Activated T-helper 1 cell treated with anti-CD3 and anti-CD28 coated beads, Interleukin-12 subunit alpha, Interleukin-12 subunit beta, Interleukin-2, Interleukin-4 antibody, amounts not matched to agents 30 ng/mL and 10 ng/mL and 1 ng/mL, durations not matched to agents 14 hours and 24 hours and 36 hours (primary cell): Measurements from ENCODE around the gene AKR1C8. TPM values are rescaled to one million over a fixed set of nuclear protein-coding genes. Genes with fewer than 3 reads are reported as not detected.
"Not testable (repeated sequence)": the region's sequence is repeated elsewhere in the genome, so short reads cannot be mapped to it uniquely, and the experiment has no call there.

Source experiments
- DNase-seq: peaks from one replicate; pipeline ENCODE4 v3.0.0; 2021; ENCODE audit warnings: low spot score
- H3K27ac Mint-ChIP-seq: one replicate; pipeline ENCODE4 v1.8.0; 2021; ENCODE audit warnings: mild to moderate bottlenecking, mixed read lengths
- H3K27me3 Mint-ChIP-seq: one replicate; pipeline ENCODE4 v1.8.0; 2022; ENCODE audit warnings: mild to moderate bottlenecking, moderate library complexity, mixed read lengths; ENCODE audit not compliant: insufficient read depth
- H3K36me3 Mint-ChIP-seq: one replicate; pipeline ENCODE4 v1.8.0; 2021; ENCODE audit warnings: low read depth, mixed read lengths
- H3K4me1 Mint-ChIP-seq: one replicate; pipeline ENCODE4 v1.8.0; 2021; ENCODE audit warnings: low read depth, mixed read lengths
- H3K4me3 Mint-ChIP-seq: one replicate; pipeline ENCODE4 v1.8.0; 2021; ENCODE audit warnings: mild to moderate bottlenecking, moderate library complexity, mixed read lengths
- H3K9me3 Mint-ChIP-seq: one replicate; pipeline ENCODE4 v1.8.0; 2021; ENCODE audit warnings: mixed read lengths
- intact Hi-C: fragments of 100-400 bp; cut with micrococcal nuclease; formaldehyde crosslinking; loops from one replicate; pipeline ENCODE4 v1.15.1; 2024
- total RNA-seq: library from RNA; stranded (reverse); gene quantifications from 2 replicates; pipeline ENCODE4 v1.2.3, GENCODE V29; 2022

Gene AKR1C8
- 0.22 and 0.34 TPM in 2 replicates for total RNA-seq

DNA sequence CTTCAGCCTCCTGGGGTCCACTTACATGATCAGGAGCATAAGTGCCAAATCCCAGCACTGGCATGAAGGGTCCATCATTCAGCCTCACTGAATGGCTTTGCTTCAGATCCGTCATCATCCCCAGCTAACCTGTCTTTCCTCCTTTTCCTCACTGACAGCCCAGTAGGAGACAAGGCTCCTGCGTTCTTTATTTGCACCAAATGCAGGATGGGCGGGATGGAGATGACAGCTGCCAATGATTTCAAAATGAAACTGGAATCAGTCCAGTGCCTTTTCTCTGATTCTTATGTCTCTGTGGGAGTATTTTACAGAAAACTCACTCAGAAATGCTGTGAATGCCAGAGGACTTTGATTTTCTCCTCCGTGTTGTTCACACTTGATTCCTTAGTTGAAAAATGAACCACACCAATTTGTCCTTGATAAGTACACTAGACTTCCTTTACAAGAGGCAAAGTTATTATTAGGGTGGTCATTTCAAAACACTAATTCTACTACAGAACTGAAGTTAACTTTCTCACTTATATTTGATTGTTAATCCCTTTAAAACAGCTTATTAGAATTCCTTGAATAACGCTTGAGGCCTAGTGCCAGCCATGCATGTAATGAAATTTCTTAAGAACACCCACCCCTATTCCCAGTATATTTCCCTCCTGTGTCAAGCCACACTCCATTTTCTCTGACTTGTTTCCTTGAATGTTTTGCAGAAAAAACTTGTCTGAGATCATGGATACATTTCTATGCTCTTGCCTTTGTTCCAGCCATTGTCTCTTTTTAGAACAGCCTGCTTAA lies at the start of gene AKR1C8:
TSS of gene AKR1C8 (minus strand) at position 164 of the 789 bp plus-strand sequence. CDS start at position 118, 46 bp downstream.
- H3K27me3 Mint-ChIP-seq, result peaks cover 6% of the 10 kb centered on the region

DNA sequence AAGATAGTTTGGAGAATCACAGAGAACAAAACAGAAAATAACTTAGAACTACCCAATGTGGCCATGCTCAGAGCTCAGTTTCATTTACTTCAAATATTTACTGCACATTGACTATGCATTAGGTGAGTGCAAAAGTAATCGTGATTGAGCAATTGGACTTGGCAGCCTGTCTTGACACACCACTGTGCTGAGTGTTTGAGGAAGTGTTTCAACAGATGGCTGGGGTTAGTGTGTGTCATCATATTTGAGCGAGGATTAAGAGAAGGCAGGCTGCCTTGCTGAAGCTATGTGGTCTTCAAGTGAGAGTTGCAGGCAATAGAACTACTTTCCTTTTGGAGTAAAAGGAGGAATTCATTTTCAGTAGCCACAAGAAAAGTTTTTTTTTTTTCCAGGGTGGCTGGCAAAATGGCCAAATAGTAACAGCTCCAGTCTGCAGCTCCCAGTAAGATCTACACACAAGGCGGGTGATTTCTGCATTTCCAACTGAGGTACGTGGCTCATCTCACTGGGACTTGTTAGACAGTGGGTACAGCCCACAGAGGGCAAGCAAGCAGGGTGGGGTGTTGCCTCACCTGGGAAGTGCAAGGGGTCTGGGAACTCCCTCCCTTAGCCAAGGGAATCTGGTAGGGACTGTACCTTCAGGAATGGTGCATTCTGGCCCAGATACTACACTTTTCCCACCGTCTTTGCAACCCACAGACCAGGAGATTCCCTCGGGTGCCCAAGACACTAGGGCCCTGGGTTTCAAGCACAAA lies 49.3 kb upstream of the AKR1C8 start:
- no peak overlapping the region for H3K27ac Mint-ChIP-seq
- peaks cover 33% of the 10 kb centered on the region for H3K9me3 Mint-ChIP-seq
- H3K36me3 Mint-ChIP-seq, result peaks cover 5% of the 10 kb centered on the region

More for the DNA sequence above, at the start of gene AKR1C8:
- DNase-seq, result no peak
- no peak within 1 kb of the TSS for H3K27ac Mint-ChIP-seq
- H3K9me3 Mint-ChIP-seq, result no peaks in the 10 kb centered on the region
- H3K36me3 Mint-ChIP-seq, result no peaks in the 10 kb centered on the region
- intact Hi-C loops, result no loop called here
- no peaks in the 10 kb centered on the region for H3K4me1 Mint-ChIP-seq
- H3K4me3 Mint-ChIP-seq, result no peak within 1 kb of the TSS

DNA sequence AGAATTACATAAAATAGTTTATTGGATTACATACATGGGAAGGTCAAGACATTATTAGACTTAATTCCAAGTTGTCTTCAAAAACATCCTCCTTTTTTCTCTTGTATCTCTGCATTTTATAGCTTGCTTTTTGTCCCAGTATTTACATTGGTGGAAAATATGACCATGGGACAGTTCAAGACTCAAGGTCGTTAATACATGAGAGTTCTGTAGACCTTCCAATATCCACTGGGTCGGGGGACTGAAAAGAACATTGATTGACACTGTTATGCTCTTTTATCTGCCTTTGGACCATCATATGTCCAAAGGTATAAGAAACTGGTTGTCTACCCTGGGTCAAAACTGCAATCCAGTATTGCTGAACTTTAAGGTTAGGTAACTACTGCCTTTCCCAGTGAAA lies 48.4 kb upstream of the AKR1C8 start:
- H3K36me3 Mint-ChIP-seq, result peaks cover 2% of the 10 kb centered on the region
- H3K4me1 Mint-ChIP-seq, result no peaks in the 10 kb centered on the region
- H3K27me3 Mint-ChIP-seq, result no peaks in the 10 kb centered on the region
- intact Hi-C loops, result no loop called here
- DNase-seq, result no peak
- no peak overlapping the region for H3K27ac Mint-ChIP-seq
- H3K9me3 Mint-ChIP-seq, result peaks cover 28% of the 10 kb centered on the region
- H3K4me3 Mint-ChIP-seq, result no peak overlapping the region

More for the DNA sequence above, 49.3 kb upstream of the AKR1C8 start:
- H3K4me3 Mint-ChIP-seq, result no peak overlapping the region
- intact Hi-C loops, result no loop called here
- no peak for DNase-seq
- H3K4me1 Mint-ChIP-seq, result no peaks in the 10 kb centered on the region
- no peaks in the 10 kb centered on the region for H3K27me3 Mint-ChIP-seq

DNA sequence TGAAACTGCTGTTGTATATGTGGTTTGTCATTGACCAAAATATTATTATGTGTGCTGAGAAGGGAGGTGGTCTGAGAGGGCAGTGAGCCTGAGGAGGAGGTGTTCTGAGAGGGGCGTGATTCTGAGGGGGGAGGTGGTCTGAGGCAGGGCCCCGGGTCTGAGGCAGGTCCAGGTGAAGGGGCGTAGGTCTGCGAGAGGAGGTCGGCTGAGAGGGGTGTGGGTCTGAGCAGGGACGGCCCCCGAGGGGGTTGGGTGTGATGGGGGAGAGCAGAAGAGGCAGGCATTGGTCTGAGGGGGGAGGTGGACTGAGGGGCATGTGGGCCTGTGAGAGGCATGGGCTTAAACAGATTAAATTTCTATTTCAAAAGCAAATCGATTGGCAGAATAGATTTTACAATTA lies 44.1 kb upstream of the AKR1C8 start:
- Mint-ChIP-seq H3K27me3 (no peaks in the 10 kb centered on the region), H3K9me3 (no peaks in the 10 kb centered on the region), H3K4me1 (no peaks in the 10 kb centered on the region), H3K36me3 (peaks cover 6% of the 10 kb centered on the region), H3K27ac (no peak overlapping the region), H3K4me3 (no peak overlapping the region)
- no peak for DNase-seq
- intact Hi-C loops, result no loop called here

DNA sequence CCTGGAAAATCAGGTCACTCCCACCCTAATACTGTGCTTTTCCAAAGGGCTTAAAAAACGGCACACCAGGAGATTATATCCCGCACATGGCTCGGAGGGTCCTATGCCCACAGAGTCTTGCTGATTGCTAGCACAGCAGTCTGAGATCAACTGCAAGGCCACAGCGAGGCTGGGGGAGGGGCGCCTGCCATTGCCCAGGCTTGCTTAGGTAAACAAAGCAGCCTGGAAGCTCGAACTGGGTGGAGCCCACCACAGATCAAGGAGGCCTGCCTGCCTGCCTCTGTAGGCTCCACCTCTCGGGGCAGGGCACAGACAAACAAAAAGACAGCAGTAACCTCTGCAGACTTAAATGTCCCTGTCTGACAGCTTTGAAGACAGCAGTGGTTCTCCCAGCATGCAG lies 38.0 kb upstream of the AKR1C8 start:
- H3K27ac Mint-ChIP-seq, H3K4me3 Mint-ChIP-seq, H3K36me3 Mint-ChIP-seq, DNase-seq, H3K4me1 Mint-ChIP-seq, H3K9me3 Mint-ChIP-seq, H3K27me3 Mint-ChIP-seq, intact Hi-C loops: not testable (repeated sequence)

DNA sequence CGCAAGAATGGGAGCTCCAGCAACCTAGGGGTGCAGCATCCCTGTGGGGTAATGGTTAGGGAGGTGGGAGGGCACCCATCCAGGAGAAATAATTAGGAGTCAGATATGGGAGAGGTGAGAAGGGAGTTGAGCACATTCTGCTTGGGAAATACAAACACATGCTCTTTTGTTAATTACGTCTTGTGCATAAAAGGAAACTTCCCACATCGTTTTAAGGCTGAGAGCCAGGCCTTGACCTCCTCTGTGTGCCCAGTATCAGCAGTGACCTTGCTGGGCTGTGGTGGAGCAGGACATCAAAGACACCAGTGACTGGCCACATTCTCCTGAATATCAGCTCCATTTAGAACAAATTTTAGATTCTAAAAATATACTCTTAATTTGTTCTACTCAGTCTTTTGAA lies 34.3 kb upstream of the AKR1C8 start:
- intact Hi-C loops, result no loop called here
- no peak overlapping the region for H3K4me3 Mint-ChIP-seq
- no peak overlapping the region for H3K27ac Mint-ChIP-seq
- H3K4me1 Mint-ChIP-seq, result no peaks in the 10 kb centered on the region
- DNase-seq, result no peak
- H3K36me3 Mint-ChIP-seq, result peaks cover 10% of the 10 kb centered on the region
- H3K9me3 Mint-ChIP-seq, result peaks cover 6% of the 10 kb centered on the region
- peaks cover 2% of the 10 kb centered on the region for H3K27me3 Mint-ChIP-seq

DNA sequence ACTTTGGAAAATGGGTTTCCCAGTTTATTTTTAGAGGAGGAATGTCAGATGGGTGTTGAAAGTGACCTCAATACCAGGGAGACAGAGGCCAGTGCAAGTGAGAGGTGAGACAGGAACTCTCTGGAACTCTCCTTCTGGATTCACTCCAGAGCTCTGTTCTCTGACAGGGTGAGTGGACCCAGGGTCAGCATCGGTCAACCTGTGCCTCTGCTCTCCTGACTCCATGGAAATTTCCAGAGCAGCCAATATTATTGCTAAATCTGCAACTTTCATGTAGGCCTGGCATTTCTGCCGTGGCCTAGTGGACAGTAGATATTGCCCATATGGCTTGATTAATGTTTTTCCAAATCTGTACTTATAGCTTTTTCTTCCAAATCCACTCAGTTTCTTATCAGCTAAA lies 31.9 kb upstream of the AKR1C8 start:
- intact Hi-C loops, result no loop called here
- H3K27ac Mint-ChIP-seq, result no peak overlapping the region
- H3K27me3 Mint-ChIP-seq, result peaks cover 2% of the 10 kb centered on the region
- no peak for DNase-seq
- peaks cover 11% of the 10 kb centered on the region for H3K9me3 Mint-ChIP-seq
- H3K4me3 Mint-ChIP-seq, result no peak overlapping the region
- H3K36me3 Mint-ChIP-seq, result peaks cover 8% of the 10 kb centered on the region
- H3K4me1 Mint-ChIP-seq, result no peaks in the 10 kb centered on the region

DNA sequence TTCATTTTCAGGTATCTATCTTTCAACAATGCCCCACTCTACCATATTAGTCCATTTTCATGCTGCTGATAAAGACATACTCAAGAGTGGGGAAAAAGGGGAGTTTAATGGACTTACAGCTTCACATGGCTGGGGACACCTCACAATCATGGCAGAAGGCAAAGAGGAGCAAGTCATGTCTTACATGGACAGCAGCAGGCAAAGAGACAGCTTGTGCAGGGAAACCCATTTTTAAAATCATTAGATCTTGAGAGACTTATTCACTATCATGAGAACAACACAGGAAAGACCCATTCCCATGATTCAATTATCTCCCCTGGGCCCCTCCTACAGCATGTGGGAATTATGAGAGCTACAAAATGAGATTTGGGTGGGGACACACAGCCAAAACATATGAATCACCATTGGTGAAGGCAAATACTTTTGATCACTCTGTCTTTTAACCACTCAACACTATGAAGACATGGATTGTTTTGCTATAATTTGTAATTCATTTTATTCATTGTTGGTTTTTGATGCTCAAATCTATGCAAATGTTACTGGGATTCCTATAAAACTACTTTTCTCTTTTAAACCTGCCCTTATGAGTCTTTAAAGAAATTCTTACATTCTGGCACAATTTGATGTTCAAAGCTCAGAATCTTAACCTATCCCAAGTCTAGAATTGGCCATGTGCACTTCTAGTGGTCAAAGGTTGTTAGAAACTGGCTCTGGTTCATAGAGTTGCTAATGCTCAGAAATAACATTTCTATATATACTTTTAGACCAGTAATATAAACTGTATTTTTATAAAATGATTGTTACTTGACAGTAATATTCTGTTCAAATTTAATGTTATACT lies 27.0 kb upstream of the AKR1C8 start:
- intact Hi-C loops, result no loop called here
- DNase-seq, result no peak
- no peak overlapping the region for H3K27ac Mint-ChIP-seq
- H3K9me3 Mint-ChIP-seq, result peaks cover 15% of the 10 kb centered on the region
- H3K36me3 Mint-ChIP-seq, result no peaks in the 10 kb centered on the region
- no peak overlapping the region for H3K4me3 Mint-ChIP-seq
- H3K4me1 Mint-ChIP-seq, result no peaks in the 10 kb centered on the region
- peaks cover 2% of the 10 kb centered on the region for H3K27me3 Mint-ChIP-seq

DNA sequence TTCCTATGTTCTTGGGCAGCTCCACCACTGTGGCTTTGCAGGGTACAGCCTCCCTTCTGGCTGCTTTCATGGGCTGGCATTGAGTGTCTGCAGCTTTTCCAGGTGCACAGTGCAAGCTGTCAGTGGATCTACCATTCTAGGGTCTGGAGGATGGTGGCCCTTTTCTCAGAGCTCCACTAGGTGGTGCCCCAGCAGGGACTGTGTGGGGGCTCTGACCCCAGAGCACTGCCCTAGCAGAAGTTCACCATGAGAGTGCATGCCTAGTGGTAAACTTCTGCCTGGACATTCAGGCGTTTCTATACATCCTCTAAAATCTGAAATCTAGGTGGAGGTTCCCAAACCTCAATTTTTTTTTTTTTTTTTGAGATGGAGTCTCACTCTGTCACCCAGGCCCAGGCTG lies 25.3 kb upstream of the AKR1C8 start:
- intact Hi-C loops, result not testable (repeated sequence)

DNA sequence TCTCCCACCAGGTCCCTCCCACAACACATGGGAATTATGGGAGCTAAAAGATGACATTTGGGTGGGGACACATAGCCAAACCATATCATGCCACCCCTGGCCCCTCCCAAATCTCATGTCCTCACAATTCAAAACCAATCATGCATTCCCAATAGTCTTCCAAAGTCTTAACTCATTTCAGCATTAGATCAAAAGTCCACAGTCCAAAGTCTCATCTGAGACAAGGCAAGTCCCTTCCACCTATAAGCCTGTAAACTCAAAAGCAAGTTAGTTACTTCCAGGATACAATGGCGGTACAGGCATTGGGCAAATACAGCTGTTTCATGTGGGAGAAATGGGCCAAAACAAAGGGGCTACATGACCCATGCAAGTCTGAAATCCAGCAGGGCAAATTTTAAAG lies 24.8 kb upstream of the AKR1C8 start:
- intact Hi-C loops, H3K27me3 Mint-ChIP-seq, DNase-seq, H3K9me3 Mint-ChIP-seq, H3K36me3 Mint-ChIP-seq, H3K4me1 Mint-ChIP-seq, H3K4me3 Mint-ChIP-seq, H3K27ac Mint-ChIP-seq: not testable (repeated sequence)

More for the DNA sequence above, 25.3 kb upstream of the AKR1C8 start:
- H3K27ac Mint-ChIP-seq, H3K4me1 Mint-ChIP-seq, H3K27me3 Mint-ChIP-seq, H3K4me3 Mint-ChIP-seq, DNase-seq, H3K36me3 Mint-ChIP-seq, H3K9me3 Mint-ChIP-seq: not testable (repeated sequence)

DNA sequence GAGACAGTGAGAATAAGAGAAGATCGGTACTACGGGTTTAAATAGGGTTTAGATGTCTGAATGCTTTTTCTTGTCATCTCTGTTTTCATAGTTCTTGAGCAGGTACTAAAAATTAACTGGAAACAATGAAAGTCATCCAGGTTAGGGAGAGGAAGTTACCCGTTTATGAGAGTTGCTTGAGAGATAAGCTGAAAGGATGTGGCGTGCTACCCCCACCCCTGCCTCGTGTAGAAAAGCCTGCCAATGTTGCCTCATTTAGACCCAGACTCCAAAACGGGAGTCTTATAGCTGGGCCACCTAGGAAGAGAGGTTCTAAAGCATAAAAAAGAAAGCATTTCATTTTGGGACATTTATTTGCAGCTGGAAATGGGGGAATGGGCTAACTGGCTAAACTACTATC lies 21.8 kb upstream of the AKR1C8 start:
- Mint-ChIP-seq H3K36me3 (peaks cover 4% of the 10 kb centered on the region), H3K27me3 (peaks cover 5% of the 10 kb centered on the region), H3K4me3 (no peak overlapping the region), H3K27ac (no peak overlapping the region), H3K9me3 (peaks cover 7% of the 10 kb centered on the region), H3K4me1 (peaks cover 6% of the 10 kb centered on the region)
- intact Hi-C loops, result no loop called here
- no peak for DNase-seq

DNA sequence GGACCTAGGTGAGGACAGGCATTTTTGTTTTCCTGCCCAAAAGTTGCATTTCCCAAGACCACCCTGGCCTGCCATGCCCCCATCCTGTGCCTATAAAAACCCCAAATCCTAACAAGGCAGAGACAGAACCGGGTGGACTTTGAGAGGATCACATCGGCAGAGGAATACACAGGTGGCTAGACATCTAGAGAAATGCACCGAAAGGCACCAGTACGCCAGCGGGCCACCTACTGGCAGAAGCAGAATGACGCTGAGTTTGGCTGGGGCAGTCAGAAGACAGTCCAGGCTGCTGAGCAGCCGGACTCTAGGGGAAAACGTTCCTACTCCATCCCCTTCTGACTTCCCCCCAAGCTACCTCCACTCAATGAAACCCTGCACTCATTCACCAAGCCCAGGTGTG lies 14.4 kb upstream of the AKR1C8 start:
- Mint-ChIP-seq H3K9me3 (peaks cover 6% of the 10 kb centered on the region), H3K27ac (no peak overlapping the region), H3K4me3 (no peak overlapping the region), H3K27me3 (peaks cover 6% of the 10 kb centered on the region), H3K4me1 (no peaks in the 10 kb centered on the region), H3K36me3 (peaks cover 4% of the 10 kb centered on the region)
- intact Hi-C loops, result no loop called here
- no peak for DNase-seq

DNA sequence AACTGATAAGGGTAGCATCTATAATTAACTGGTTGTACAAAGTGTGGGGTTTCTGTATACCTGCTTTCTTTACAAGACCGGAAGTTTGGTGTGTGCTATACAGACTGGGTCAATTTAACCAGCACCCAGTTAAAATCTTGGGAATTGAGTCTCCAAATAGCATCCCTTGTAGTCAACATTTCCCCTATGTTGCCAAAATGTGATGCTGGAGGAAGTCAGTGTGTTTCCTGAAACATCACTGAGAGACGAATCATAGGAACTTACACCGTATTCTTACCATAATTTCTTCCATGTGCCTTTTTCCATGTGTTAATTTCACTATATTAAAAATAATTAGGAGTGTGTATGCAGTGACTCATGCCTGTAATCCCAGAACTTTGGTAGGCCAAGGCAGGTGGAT lies 13.4 kb upstream of the AKR1C8 start:
- H3K4me1 Mint-ChIP-seq, result no peaks in the 10 kb centered on the region
- no peak overlapping the region for H3K27ac Mint-ChIP-seq
- no peak overlapping the region for H3K4me3 Mint-ChIP-seq
- H3K27me3 Mint-ChIP-seq, result peaks cover 6% of the 10 kb centered on the region
- peaks cover 6% of the 10 kb centered on the region for H3K9me3 Mint-ChIP-seq
- intact Hi-C loops, result no loop called here
- no peak for DNase-seq
- peaks cover 4% of the 10 kb centered on the region for H3K36me3 Mint-ChIP-seq
